ENCODE results near the gene RAB17.

The RAB17 gene

DNA sequence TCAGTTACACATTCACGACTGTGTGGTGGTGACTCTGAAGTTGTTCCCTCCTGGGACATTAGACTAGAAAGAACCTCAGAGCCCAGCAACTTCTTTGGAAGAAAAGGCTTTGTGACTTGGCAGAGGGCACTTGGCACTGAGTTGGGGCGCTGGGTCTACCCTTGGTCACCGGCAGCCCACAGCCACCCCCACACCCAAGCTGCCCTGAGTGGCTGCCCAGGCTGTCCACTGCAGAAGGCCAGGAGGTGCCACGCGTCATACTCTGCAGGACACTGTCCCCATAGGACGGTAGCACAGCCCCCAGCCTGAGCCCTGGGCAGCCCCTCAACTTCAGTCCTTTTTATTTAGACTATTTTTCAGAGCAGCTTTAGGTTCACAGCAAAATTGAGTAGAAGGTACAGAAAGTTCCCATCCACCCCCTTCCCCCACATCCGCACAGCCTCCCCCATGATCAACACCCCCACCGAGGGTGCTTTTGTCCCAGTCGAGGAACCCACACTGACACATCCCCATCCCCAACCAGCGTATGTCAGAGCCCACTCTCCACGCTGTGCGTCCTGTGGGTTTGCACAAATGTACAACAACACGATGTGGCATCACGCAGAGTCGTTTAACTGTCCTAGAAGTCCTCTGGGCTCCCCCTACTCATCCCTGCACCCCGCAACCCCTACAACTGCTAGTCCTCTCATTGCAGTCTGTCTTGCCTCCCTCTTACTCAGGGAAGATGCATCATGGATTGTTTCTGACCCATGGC lies 23.1 kb downstream of the RAB17 start:
- no peak overlapping the region for H3K4me3 ChIP-seq (ENCODE audit: low read depth, low read length)
- H3K79me2 ChIP-seq (ENCODE audit: control insufficient read depth, insufficient read depth, low read length, unreplicated experiment) = no peaks in the 10 kb centered on the region
- peaks cover 4% of the 10 kb centered on the region for H3K4me1 ChIP-seq (ENCODE audit: control insufficient read depth, insufficient read depth, low read length, unreplicated experiment)
- H3K27ac ChIP-seq (ENCODE audit: low read depth, low read length) = no peak overlapping the region
- H3K36me3 ChIP-seq (ENCODE audit: insufficient read depth, low read length) = no peaks in the 10 kb centered on the region
- H3K27me3 ChIP-seq (ENCODE audit: insufficient read depth, low read length) = peaks cover 7% of the 10 kb centered on the region; the same call in 1 of the 2 replicates
- H2AFZ ChIP-seq (ENCODE audit: low read length, unreplicated experiment) = no peak overlapping the region

DNA sequence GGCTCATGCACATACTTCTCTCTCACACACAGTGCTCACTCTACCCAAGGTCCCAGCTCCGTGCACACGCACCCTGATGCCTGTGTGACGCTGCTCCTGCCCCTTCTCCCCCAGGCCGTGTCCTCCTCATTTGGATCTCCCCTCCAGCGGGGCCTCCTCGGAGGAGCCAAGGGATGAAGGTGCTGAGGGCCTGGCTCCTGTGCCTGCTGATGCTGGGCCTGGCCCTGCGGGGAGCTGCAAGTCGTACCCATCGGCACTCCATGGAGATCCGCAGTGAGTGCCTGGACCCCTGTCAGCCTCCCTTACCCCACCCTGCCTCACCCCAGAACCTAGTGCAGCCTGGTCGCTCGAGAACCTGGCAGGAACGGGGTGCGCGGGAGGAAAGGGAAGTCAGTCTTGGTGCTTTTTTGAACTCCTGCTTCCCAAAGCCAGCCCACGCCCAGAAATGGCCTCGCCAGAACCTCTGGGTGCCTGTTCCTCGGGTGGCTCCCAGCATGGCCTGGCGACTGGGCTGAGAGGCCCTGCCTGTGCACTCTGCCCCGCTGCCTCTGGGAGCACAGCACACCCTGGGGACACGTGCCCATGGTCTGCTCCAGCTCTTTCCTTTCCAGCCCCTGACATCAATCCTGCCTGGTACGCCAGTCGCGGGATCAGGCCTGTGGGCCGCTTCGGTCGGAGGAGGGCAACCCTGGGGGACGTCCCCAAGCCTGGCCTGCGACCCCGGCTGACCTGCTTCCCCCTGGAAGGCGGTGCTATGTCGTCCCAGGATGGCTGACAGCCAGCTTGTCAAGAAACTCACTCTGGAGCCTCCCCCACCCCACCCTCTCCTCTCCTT lies 23.9 kb downstream of the RAB17 start, which contains the start of gene PRLH:
Gene PRLH (plus strand): TSS at position 174 of the 835 bp plus-strand sequence. CDS start 0 bp downstream, at position 174.
- Histone ChIP-seq H2AFZ (ENCODE audit: low read length, unreplicated experiment) (no peak within 1 kb of the TSS), H3K79me2 (ENCODE audit: control insufficient read depth, insufficient read depth, low read length, unreplicated experiment) (no peaks in the 10 kb centered on the region), H3K27me3 (ENCODE audit: insufficient read depth, low read length) (peaks cover 7% of the 10 kb centered on the region; the same call in 1 of the 2 replicates), H3K4me1 (ENCODE audit: control insufficient read depth, insufficient read depth, low read length, unreplicated experiment) (no peaks in the 10 kb centered on the region), H3K36me3 (ENCODE audit: insufficient read depth, low read length) (no peaks in the 10 kb centered on the region), H3K4me3 (ENCODE audit: low read depth, low read length) (no peak within 1 kb of the TSS), H3K27ac (ENCODE audit: low read depth, low read length) (no peak within 1 kb of the TSS)

- Histone ChIP-seq H2AFZ (ENCODE audit: low read length, unreplicated experiment) (no peak overlapping the region), H3K4me3 (ENCODE audit: low read depth, low read length) (no peak overlapping the region), H3K4me1 (ENCODE audit: control insufficient read depth, insufficient read depth, low read length, unreplicated experiment) (no peaks in the 10 kb centered on the region), H3K27ac (ENCODE audit: low read depth, low read length) (no peak overlapping the region), H3K36me3 (ENCODE audit: insufficient read depth, low read length) (no peaks in the 10 kb centered on the region), H3K79me2 (ENCODE audit: control insufficient read depth, insufficient read depth, low read length, unreplicated experiment) (no peaks in the 10 kb centered on the region), H3K27me3 (ENCODE audit: insufficient read depth, low read length) (peaks cover 7% of the 10 kb centered on the region; the same call in 1 of the 2 replicates)
These were observed 24.6 kb downstream of the RAB17 start for GRCh38 chr2:237565974-237566373.

GRCh38 chr2:237564526-237565131 lies 25.9 kb downstream of the RAB17 start:
- Histone ChIP-seq H3K4me3 (ENCODE audit: low read depth, low read length) (no peak overlapping the region), H2AFZ (ENCODE audit: low read length, unreplicated experiment) (no peak overlapping the region), H3K27ac (ENCODE audit: low read depth, low read length) (no peak overlapping the region), H3K36me3 (ENCODE audit: insufficient read depth, low read length) (no peaks in the 10 kb centered on the region), H3K4me1 (ENCODE audit: control insufficient read depth, insufficient read depth, low read length, unreplicated experiment) (peaks cover under 1% of the 10 kb centered on the region), H3K27me3 (ENCODE audit: insufficient read depth, low read length) (peaks cover 7% of the 10 kb centered on the region; the same call in 1 of the 2 replicates), H3K79me2 (ENCODE audit: control insufficient read depth, insufficient read depth, low read length, unreplicated experiment) (no peaks in the 10 kb centered on the region)

GRCh38 chr2:237563816-237564215 lies 26.7 kb downstream of the RAB17 start:
- Histone ChIP-seq H3K27me3 (ENCODE audit: insufficient read depth, low read length) (peaks cover 7% of the 10 kb centered on the region; the same call in 1 of the 2 replicates), H3K79me2 (ENCODE audit: control insufficient read depth, insufficient read depth, low read length, unreplicated experiment) (no peaks in the 10 kb centered on the region), H3K4me1 (ENCODE audit: control insufficient read depth, insufficient read depth, low read length, unreplicated experiment) (peaks cover 9% of the 10 kb centered on the region), H3K36me3 (ENCODE audit: insufficient read depth, low read length) (no peaks in the 10 kb centered on the region), H3K27ac (ENCODE audit: low read depth, low read length) (no peak overlapping the region), H3K4me3 (ENCODE audit: low read depth, low read length) (no peak overlapping the region), H2AFZ (ENCODE audit: low read length, unreplicated experiment) (no peak overlapping the region)

GRCh38 chr2:237561221-237561620 lies 29.3 kb downstream of the RAB17 start:
- peaks cover 7% of the 10 kb centered on the region; the same call in 1 of the 2 replicates for H3K27me3 ChIP-seq (ENCODE audit: insufficient read depth, low read length)
- no peak overlapping the region for H3K4me3 ChIP-seq (ENCODE audit: low read depth, low read length)
- no peaks in the 10 kb centered on the region for H3K79me2 ChIP-seq (ENCODE audit: control insufficient read depth, insufficient read depth, low read length, unreplicated experiment)
- no peak overlapping the region for H3K27ac ChIP-seq (ENCODE audit: low read depth, low read length)
- H3K36me3 ChIP-seq (ENCODE audit: insufficient read depth, low read length) = peaks cover 2% of the 10 kb centered on the region; the same call in 1 of the 2 replicates
- H3K4me1 ChIP-seq (ENCODE audit: control insufficient read depth, insufficient read depth, low read length, unreplicated experiment) = peaks cover 9% of the 10 kb centered on the region
- no peak overlapping the region for H2AFZ ChIP-seq (ENCODE audit: low read length, unreplicated experiment)

DNA sequence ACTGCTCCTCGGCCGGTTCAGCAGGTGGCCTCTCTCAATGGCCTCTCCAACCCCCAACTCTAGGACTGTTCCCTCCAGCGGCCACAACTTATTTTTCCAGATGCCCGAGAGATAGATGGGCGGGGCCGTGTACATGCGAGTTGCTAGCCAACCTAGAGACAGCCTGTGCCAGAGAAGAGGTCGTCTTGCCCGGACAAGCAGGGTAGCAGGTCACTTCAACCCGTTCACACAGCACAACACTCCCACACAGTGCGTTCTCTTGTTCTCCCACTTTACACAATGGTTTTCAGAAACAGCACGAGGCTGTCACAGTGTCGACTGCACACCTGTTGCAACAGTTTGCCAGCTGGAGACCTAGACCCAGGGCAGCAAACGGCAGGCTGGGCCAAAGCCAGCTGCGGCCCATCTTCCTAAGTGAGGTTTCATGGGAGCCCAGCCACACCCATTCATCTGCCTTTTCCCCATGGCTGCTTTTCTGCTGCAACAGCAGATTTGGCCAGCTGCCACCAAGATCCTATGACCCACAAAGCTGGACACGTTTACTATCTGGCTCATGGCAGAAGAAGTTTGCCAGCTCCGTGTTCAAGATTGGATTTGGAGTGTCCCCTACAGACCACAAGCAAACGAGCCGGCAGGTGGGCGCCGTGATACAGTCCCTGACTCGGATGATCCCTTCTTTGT lies 31.4 kb downstream of the RAB17 start:
- peaks cover 23% of the 10 kb centered on the region for H3K36me3 ChIP-seq (ENCODE audit: insufficient read depth, low read length)
- no peak overlapping the region for H2AFZ ChIP-seq (ENCODE audit: low read length, unreplicated experiment)
- no peak overlapping the region for H3K27ac ChIP-seq (ENCODE audit: low read depth, low read length)
- H3K27me3 ChIP-seq (ENCODE audit: insufficient read depth, low read length) = peaks cover 2% of the 10 kb centered on the region; the same call in 1 of the 2 replicates
- peaks cover 9% of the 10 kb centered on the region for H3K4me1 ChIP-seq (ENCODE audit: control insufficient read depth, insufficient read depth, low read length, unreplicated experiment)
- H3K79me2 ChIP-seq (ENCODE audit: control insufficient read depth, insufficient read depth, low read length, unreplicated experiment) = no peaks in the 10 kb centered on the region
- no peak overlapping the region for H3K4me3 ChIP-seq (ENCODE audit: low read depth, low read length)

- Histone ChIP-seq H3K4me3 (ENCODE audit: low read depth, low read length) (no peak overlapping the region), H3K36me3 (ENCODE audit: insufficient read depth, low read length) (peaks cover 38% of the 10 kb centered on the region), H3K4me1 (ENCODE audit: control insufficient read depth, insufficient read depth, low read length, unreplicated experiment) (peaks cover 9% of the 10 kb centered on the region), H2AFZ (ENCODE audit: low read length, unreplicated experiment) (no peak overlapping the region), H3K27me3 (ENCODE audit: insufficient read depth, low read length) (no peaks in the 10 kb centered on the region), H3K79me2 (ENCODE audit: control insufficient read depth, insufficient read depth, low read length, unreplicated experiment) (no peaks in the 10 kb centered on the region), H3K27ac (ENCODE audit: low read depth, low read length) (no peak overlapping the region)
These were observed 32.9 kb downstream of the RAB17 start for GRCh38 chr2:237557633-237558015.

GRCh38 chr2:237556773-237557632 lies 33.5 kb downstream of the RAB17 start:
- Histone ChIP-seq H3K79me2 (ENCODE audit: control insufficient read depth, insufficient read depth, low read length, unreplicated experiment) (no peaks in the 10 kb centered on the region), H2AFZ (ENCODE audit: low read length, unreplicated experiment) (no peak overlapping the region), H3K4me3 (ENCODE audit: low read depth, low read length) (no peak overlapping the region), H3K27me3 (ENCODE audit: insufficient read depth, low read length) (no peaks in the 10 kb centered on the region), H3K36me3 (ENCODE audit: insufficient read depth, low read length) (peaks cover 44% of the 10 kb centered on the region), H3K4me1 (ENCODE audit: control insufficient read depth, insufficient read depth, low read length, unreplicated experiment) (peaks cover 9% of the 10 kb centered on the region), H3K27ac (ENCODE audit: low read depth, low read length) (no peak overlapping the region)
